NCI-H526 treated with DMSO at 0.1 percent for 48 hours (cell line): ENCODE results near the gene PPHLN1.
"Not testable (repeated sequence)": the region's sequence is repeated elsewhere in the genome, so short reads cannot be mapped to it uniquely, and the experiment has no call there.

Experiments used
- DNase-seq: peaks from one replicate; lab custom pipeline; 2025; lab: John Stamatoyannopoulos, UW

PPHLN1 gene

DNA sequence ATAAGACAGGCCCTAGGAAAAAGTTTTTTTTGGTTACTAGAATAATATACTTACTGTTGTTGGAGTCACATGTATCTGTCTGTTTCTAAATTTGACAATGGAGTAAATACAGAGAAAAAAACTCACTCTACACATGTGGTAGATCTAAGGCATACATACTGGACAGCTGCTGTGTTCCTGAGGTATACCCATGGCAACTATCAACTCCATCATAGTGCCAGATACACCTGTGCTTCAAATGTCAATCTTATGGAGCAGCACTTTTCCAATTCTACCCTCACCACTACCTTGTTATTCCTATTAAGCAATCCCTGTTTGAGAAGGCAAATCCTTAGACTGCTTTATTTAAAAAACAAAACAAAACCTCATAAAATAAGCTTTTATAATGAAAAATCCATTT lies 3.4 kb upstream of the PPHLN1 start:
- no peak for DNase-seq

DNA sequence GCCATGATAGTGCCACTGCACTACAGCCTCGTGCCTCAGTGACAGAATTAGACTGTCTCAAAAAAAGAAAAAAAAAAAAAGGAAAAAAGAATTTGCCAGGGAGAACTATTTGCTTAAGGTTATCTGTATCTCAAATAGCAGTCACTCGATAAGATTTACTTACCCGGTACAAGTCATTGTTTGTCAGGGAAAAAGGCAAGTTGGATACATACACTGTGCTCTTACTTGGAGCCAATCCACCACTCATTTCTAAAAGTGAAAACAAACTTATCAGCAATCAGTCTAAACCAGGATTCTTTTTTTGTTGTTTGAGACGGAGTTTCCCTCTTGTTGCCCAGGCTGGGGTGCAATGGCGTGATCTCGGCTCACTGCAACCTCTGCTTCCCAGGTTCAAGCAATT lies 2.1 kb upstream of the PPHLN1 start:
- no peak for DNase-seq

DNA sequence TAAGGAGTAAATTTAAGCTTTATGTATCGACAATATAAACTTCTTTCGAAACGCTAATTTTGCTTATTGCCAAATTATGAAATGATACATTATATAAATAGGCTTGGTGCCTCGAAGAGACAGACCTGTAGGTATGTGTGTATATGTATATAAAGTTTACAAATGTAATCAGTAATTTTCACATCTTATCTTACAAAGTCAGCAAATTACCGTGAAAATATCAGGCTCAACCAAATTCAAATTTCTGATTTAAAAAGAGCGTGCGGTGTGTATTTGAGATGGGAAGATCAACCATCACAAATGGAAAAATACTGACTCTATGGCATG lies 678 bp upstream of the PPHLN1 start:
- DNase-seq = no peak

GRCh38 chr12:42326541-42327226 lies 717 bp downstream of the PPHLN1 start:
- peak; percentile 5 for DNase-seq

DNA sequence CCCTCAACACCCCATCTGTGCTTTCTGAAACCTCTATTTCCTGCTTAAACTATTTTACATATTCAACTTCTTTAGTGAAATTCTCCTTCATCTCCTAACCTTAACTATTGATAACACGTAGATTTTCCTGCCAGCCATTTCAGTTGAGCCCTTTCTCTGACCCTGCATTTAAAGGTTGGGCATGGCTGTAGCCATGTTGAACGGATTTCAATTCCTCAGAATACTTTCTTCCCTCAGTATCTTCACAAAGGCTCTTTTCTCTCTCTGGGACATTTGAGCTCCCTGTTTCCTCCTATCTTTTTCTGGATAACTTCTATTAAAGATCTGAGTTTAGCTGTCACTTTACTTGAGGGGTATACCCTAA lies 1.2 kb downstream of the PPHLN1 start:
- DNase-seq = no peak

DNA sequence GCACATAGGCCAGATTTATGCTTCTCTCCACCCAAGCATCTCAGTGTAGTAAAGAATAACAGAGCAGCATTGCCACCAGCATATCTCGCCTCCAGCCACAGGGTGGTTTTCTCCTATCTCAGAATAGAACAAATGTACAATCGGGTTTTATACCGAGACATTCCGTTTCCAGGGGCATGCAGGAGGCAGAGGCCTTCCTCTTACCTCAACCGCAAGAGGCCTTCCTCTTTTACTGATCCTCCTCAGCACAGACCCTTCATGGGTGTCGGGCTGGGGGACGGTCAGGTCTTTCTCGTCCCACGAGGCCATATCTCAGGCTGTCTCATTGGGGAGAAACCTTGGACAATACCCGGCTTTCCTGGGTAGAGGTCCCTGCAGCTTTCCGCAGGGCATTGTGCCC lies 4.1 kb downstream of the PPHLN1 start:
- DNase-seq = not testable (repeated sequence)

GRCh38 chr12:42332301-42333285 lies 6.6 kb downstream of the PPHLN1 start:
- peak; percentile 42 for DNase-seq

- DNase-seq = no peak
Observed at GRCh38 chr12:42336286-42336685, 10.3 kb downstream of the PPHLN1 start.

- no peak for DNase-seq
Observed at GRCh38 chr12:42338280-42338679, 12.3 kb downstream of the PPHLN1 start.

GRCh38 chr12:42342028-42342427 lies 16.1 kb downstream of the PPHLN1 start:
- no peak for DNase-seq

GRCh38 chr12:42343721-42344120 lies 17.8 kb downstream of the PPHLN1 start:
- no peak for DNase-seq

DNA sequence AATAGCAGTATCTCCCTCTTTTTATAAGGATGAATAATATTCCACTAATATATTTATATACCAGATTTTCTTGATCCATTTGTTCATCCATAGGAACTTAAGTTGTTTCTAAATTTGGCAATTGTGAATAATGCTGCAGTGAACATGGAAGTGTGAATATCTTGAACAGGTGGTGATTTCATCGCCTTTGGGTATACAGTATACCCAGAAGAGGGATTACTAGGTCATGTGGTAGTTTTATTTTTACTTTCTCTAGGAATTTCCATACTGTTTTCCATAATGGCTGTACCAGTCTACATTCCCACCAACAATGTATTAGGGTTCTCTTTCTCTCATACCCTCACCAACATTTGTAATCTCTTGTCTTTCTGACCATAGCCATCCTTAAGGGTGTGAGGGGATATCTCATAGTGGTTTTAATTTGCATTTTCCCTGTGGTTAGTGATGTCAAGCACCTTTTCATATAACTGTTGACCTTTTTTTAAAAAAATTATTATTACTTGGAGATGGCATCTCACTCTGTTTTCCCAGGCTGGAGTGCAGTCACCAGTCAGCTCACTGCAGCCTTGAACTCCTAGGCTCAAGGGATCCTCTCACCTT lies 20.5 kb downstream of the PPHLN1 start:
- DNase-seq = no peak

DNA sequence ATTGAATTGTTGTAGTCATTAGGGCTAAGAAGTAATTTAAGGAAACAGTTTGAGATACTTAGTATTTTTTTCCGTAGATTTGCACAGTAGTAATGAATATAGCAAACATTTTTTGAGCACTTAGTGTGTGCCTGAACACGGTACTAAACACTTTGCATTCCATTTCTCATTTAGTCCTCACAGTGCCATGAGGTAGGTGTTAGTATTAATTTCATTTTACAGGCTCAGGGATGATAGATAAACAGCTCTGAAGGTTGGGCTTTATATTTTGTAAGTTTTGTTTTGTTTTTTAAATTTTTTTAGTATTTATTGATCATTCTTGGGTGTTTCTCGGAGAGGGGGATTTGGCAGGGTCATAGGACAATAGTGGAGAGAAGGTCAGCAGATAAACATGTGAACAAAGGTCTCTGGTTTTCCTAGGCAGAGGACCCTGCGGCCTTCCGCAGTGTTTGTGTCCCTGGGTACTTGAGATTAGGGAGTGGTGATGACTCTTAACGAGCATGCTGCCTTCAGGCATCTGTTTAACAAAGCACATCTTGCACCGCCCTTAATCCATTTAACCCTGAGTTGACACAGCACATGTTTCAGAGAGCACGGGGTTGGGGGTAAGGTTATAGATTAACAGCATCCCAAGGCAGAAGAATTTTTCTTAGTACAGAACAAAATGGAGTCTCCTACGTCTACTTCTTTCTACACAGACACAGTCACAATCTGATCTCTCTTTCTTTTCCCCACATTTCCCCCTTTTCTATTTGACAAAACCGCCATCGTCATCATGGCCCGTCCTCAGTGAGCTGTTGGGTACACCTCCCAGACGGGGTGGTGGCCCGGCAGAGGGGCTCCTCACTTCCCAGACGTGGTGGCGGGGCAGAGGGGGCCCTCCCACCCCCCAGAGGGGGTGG lies 23.4 kb downstream of the PPHLN1 start:
- DNase-seq = not testable (repeated sequence)

DNA sequence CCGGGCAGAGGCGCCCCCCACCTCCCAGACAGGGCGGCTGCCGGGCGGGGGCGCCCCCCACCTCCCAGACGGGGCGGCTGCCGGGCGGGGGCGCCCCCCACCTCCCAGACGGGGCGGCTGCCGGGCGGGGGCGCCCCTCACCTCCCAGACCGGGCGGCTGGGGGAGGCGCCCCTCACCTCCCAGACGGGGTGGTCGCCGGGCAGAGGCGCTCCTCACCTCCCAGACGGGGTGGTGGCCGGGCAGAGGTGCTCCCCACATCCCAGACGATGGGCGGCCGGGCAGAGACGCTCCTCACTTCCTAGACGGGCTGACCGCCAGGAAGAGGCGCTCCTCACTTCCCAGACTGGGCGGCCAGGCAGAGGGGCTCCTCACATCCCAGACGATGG lies 24.0 kb downstream of the PPHLN1 start:
- DNase-seq = not testable (repeated sequence)

DNA sequence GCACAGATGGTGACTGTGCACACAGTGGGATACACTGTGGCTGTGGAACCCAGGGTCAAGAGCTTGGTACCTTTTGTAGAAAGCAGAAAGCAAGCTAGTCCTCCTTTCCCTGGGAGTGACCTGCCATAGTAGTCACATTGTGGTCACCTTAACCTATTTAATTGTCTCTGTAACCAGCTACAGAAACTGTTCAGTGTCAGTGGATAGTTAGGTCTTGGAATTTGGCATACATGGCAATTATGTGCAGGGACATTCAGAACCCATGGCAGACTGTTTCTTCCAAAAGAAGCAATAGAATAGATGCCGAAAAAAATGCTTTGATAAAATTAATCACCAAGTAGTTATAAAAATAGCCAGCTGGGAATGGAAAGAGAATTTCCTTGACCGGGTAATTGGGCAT lies 30.4 kb downstream of the PPHLN1 start:
- DNase-seq = no peak

- DNase-seq = no peak
Observed at GRCh38 chr12:42360747-42361403, 34.9 kb downstream of the PPHLN1 start.

GRCh38 chr12:42361909-42362646 lies 36.1 kb downstream of the PPHLN1 start:
- no peak for DNase-seq

- no peak for DNase-seq
Observed at GRCh38 chr12:42362647-42363260, 36.8 kb downstream of the PPHLN1 start.

GRCh38 chr12:42364692-42365091 lies 38.7 kb downstream of the PPHLN1 start:
- no peak for DNase-seq

- DNase-seq = no peak
Observed at GRCh38 chr12:42365486-42365885, 39.5 kb downstream of the PPHLN1 start.
